Lung (tissue), 12 donors: ENCODE measurements around the gene CDKL4. TPM values are rescaled to one million over a fixed set of nuclear protein-coding genes. Genes with fewer than 3 reads are reported as not detected.
A peak's percentile ranks its signal among the peaks of the same experiment; 100 is the strongest.

ENCODE experiments used
- ATAC-seq: fragments of 200-7000 bp; cut with Tn5 transposase; one replicate; pipeline ENCODE4 v1.9.1; 2020; ENCODE audit warnings: moderate number of reproducible peaks; ENCODE audit not compliant: insufficient read depth, low FRiP score
- DNase-seq, 3 donors: peaks; one replicate each; pipeline ENCODE4 v3.0.0-alpha.2; 2013 to 2017
- H3K27ac ChIP-seq, 2 donors: one replicate each; pipeline ENCODE4 v1.5.1; 2013; ENCODE audit warnings: mild to moderate bottlenecking in 2 of 2, moderate library complexity in 2 of 2, control low read depth in 1 of 2, inconsistent platforms in 1 of 2, low read depth in 1 of 2, low read length in 1 of 2
- H3K27me3 ChIP-seq, 3 donors: one replicate each; pipeline ENCODE4 v1.5.1; 2013; ENCODE audit warnings: low read length in 2 of 3; ENCODE audit not compliant: control insufficient read depth in 3 of 3, insufficient read depth in 3 of 3
- H3K36me3 ChIP-seq, 4 donors: one replicate each; pipeline ENCODE4 v1.5.1; 2013; ENCODE audit warnings: low read length in 4 of 4, mild to moderate bottlenecking in 1 of 4, moderate library complexity in 1 of 4; ENCODE audit not compliant: control insufficient read depth in 4 of 4, insufficient read depth in 4 of 4
- H3K4me1 ChIP-seq, 5 donors: one replicate each; pipeline ENCODE4 v1.5.1; 2013; ENCODE audit warnings: low read length in 5 of 5, mild to moderate bottlenecking in 2 of 5, moderate library complexity in 1 of 5; ENCODE audit not compliant: control insufficient read depth in 5 of 5, insufficient read depth in 5 of 5
- H3K4me3 ChIP-seq: one replicate; pipeline ENCODE4 v1.5.1; 2013; ENCODE audit warnings: mild to moderate bottlenecking, control low read depth, moderate library complexity
- H3K9ac ChIP-seq, 2 donors: one replicate each; pipeline ENCODE4 v1.5.1; 2013; ENCODE audit warnings: low read length in 2 of 2, control low read depth in 1 of 2; ENCODE audit not compliant: insufficient read depth in 1 of 2
- H3K9me3 ChIP-seq, 4 donors: one replicate each; pipeline ENCODE4 v1.5.1; 2013; ENCODE audit warnings: low read length in 3 of 4, mild to moderate bottlenecking in 1 of 4, moderate library complexity in 1 of 4; ENCODE audit not compliant: control insufficient read depth in 4 of 4, insufficient read depth in 3 of 4
- WGBS, 2 donors: extraction: QIAGEN DNeasy Blood & Tissue Kit; methylation state at CpG; one replicate each; pipeline ENCODE4 v1.1.7; 2013; 5-methylcytosine and 5-hydroxymethylcytosine counted together
- polyA plus RNA-seq, 2 donors: library from polyadenylated mRNA; stranded (reverse); fragments of 200-250 nt; gene quantifications; one replicate each; pipeline ENCODE4 v1.2.1, GENCODE V29; 2013
- total RNA-seq, 2 donors: library from RNA; depleted of rRNA in 1 of 2; stranded (reverse); fragments of >200 nt in 1 of 2; gene quantifications; one replicate each; pipeline ENCODE4 v1.2.1, GENCODE V29; 2014 to 2021
- TF ChIP-seq, protein P1 (sequence below): IDR thresholded peaks from 2 replicates; pipeline ENCODE4 v1.5.1; 2012; ENCODE audit warnings: mild to moderate bottlenecking; ENCODE audit errors: control extremely low read depth, extremely low read depth
- donor health status: control.
- donor health status: control.
- donor health status: Bipolar disorder and iron deficiency.
- donor health status: healthy.
- donor health status: DM: yes; HTN: yes; CAD: no.

Gene CDKL4
- total and polyA plus RNA-seq, 4 donors, result 0.10 to 6.5 (median 1.0) TPM

GRCh38 chr2:39283561-39283960 lies 39.8 kb upstream of the CDKL4 start:
- Histone ChIP-seq H3K4me1 (no peaks in the 10 kb centered on the region), H3K9ac (no peak overlapping the region), H3K4me3 (no peak overlapping the region), H3K27ac (no peak overlapping the region), H3K36me3 (peaks cover 8 to 18% (median 10%) of the 10 kb centered on the region in 4 donors), H3K9me3 (no peaks in the 10 kb centered on the region), H3K27me3 (no peaks in the 10 kb centered on the region)
- no peak for ATAC-seq
- DNase-seq, result no peak
- TF ChIP-seq, protein P1, sequence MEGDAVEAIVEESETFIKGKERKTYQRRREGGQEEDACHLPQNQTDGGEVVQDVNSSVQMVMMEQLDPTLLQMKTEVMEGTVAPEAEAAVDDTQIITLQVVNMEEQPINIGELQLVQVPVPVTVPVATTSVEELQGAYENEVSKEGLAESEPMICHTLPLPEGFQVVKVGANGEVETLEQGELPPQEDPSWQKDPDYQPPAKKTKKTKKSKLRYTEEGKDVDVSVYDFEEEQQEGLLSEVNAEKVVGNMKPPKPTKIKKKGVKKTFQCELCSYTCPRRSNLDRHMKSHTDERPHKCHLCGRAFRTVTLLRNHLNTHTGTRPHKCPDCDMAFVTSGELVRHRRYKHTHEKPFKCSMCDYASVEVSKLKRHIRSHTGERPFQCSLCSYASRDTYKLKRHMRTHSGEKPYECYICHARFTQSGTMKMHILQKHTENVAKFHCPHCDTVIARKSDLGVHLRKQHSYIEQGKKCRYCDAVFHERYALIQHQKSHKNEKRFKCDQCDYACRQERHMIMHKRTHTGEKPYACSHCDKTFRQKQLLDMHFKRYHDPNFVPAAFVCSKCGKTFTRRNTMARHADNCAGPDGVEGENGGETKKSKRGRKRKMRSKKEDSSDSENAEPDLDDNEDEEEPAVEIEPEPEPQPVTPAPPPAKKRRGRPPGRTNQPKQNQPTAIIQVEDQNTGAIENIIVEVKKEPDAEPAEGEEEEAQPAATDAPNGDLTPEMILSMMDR, result no peak
- 83 to 95% methylated on average over 1 of the region's 1 CpG for WGBS, 2 donors

DNA sequence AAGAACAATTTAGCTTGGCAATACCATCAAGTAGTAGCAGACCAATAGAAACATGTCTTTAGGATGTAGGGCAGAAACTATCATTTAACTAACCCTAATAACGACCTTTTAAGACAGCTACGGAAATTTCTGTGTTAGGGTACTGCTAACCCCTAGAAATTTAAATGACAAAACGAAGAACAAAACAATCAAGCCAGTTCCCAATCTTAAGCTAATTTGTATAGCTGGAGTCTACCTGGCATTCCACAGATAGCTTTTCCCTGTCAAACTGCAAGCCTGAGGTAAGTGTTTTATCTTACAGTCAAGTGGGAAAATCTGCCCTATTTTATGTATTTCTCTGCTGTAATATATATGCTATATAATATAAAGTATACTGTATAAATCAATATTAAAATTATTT lies 37.6 kb upstream of the CDKL4 start:
- WGBS, 2 donors, result 92 to 95% methylated on average over 3 of the region's 3 CpGs
- no peaks in the 10 kb centered on the region for H3K4me1 ChIP-seq
- H3K27ac ChIP-seq, result no peak overlapping the region
- no peaks in the 10 kb centered on the region for H3K9me3 ChIP-seq
- H3K36me3 ChIP-seq, result peaks cover 13 to 28% (median 15%) of the 10 kb centered on the region in 4 donors
- no peaks in the 10 kb centered on the region for H3K27me3 ChIP-seq
- ATAC-seq (no peak), DNase-seq (no peak)
- H3K9ac ChIP-seq, result no peak overlapping the region
- TF ChIP-seq, protein P1, result no peak
- H3K4me3 ChIP-seq, result no peak overlapping the region

DNA sequence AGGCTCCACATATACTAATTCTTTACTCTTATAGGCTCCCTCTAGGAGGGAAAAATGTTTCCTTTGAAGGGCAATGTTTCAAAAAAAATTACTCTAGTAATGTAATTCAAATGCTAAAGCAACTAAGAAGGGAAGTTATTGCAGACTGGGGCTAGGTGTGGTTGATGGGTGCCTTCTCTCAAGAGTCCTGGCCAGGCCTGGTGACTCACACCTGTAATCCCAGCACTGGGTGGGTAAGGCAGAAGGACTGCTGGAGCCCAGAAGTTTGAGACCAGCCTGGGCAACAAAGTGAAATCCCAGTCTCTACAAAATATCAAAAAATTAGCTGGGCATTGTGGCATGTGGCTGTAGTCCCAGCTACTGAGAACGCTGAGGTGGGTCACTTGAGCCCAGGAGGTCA lies 31.2 kb upstream of the CDKL4 start:
- DNase-seq, result no peak
- Histone ChIP-seq H3K27me3 (no peaks in the 10 kb centered on the region), H3K4me3 (no peak overlapping the region), H3K27ac (no peak overlapping the region), H3K9ac (no peak overlapping the region), H3K9me3 (no peaks in the 10 kb centered on the region), H3K36me3 (peaks cover 11 to 36% (median 17%) of the 10 kb centered on the region in 4 donors), H3K4me1 (no peaks in the 10 kb centered on the region)
- TF ChIP-seq, protein P1, result no peak
- ATAC-seq, result no peak
- WGBS, 2 donors, result 92 to 100% methylated on average over 1 of the region's 1 CpG

- H3K27ac ChIP-seq, result no peak overlapping the region
- H3K4me3 ChIP-seq, result no peak overlapping the region
- TF ChIP-seq, protein P1, result no peak
- WGBS, 2 donors, result 84 to 86% methylated on average over 3 of the region's 3 CpGs
- ATAC-seq, result no peak
- no peaks in the 10 kb centered on the region for H3K27me3 ChIP-seq
- peaks cover 0 to 4% (median 0%) of the 10 kb centered on the region in 5 donors for H3K4me1 ChIP-seq
- no peaks in the 10 kb centered on the region for H3K9me3 ChIP-seq
- peaks cover 1 to 15% (median 6%) of the 10 kb centered on the region in 4 donors for H3K36me3 ChIP-seq
- peak in 2 of 3 donors; percentile 52 to 67 for DNase-seq
- no peak overlapping the region for H3K9ac ChIP-seq
These were observed 26.2 kb upstream of the CDKL4 start for GRCh38 chr2:39269941-39270340.
